HG03103 (cell line): ENCODE measurements around the gene ECT2L.

Experiments used
- ATAC-seq: cut with Tn5 transposase; IDR thresholded peaks from one replicate; pipeline ENCODE4 v1.9.1; 2021; ENCODE audit warnings: low read depth; ENCODE audit not compliant: unreplicated experiment

Gene ECT2L

DNA sequence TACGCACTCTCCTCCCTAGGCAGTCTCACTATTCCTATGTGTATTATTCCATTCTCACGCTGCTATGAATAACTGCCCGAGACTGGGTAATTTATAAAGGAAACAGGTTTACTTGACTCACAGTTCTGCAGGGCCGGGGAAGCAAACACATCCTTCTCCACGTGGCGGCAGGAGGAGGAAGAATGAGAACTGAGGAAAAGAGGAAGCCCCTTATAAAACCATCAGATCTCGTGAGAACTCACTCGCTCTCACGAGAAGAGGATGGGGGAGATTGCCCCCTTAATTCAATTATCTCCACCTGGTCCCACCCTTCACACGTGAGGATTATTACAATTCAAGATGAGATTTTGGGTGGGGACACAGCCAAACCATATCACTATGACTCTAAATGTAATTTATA lies 61.9 kb downstream of the ECT2L start:
- no peak for ATAC-seq

DNA sequence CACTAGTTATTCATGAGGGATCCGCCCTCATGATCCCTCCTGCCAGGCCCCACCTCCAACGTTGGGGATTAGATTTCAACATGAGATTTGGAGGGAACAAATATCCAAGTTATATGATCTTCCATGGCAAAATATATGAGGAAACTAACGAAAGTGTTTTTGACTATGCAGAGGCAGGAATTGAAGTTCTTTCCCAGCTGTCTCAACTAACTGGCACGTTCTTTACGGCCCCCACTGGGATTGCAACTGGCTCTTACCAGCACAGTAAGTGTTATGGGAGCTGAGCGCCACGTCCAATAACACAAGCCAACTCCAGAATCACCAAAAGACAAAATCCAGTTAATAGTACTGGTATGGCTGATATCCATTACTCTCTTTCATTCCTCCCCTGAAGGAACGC lies 66.6 kb downstream of the ECT2L start:
- ATAC-seq: no peak

GRCh38 chr6:138863321-138863720 lies 67.4 kb downstream of the ECT2L start:
- ATAC-seq: no peak

DNA sequence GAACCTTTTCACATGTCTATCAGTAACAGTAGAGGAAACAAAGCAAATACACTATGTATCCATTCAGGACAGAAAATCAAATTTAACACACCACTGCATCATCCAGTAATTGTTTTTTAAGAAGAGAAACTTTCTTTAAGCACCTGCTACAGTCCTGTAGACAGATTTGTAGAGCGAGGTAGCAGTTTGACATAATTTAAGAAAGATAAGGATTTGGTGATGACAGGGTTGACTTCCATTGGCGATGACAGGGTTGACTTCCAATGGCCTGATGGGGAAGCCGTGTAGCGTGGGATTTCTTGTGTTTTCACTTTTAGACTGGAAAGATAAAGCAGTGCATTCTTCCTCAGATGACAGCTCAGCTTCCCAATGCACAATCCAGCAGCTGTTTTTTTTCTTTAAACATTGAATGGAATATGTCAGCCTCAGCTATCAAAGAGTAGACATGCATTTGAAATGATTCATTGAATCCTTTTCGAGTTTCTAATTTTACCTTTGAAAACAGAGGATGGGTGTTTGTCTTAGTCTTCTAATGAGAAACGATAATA lies 68.5 kb downstream of the ECT2L start:
- no peak for ATAC-seq

- ATAC-seq: no peak
Measured at GRCh38 chr6:138865480-138866109, 69.7 kb downstream of the ECT2L start.

- ATAC-seq: no peak
Measured at GRCh38 chr6:138868181-138868580, 72.3 kb downstream of the ECT2L start.

DNA sequence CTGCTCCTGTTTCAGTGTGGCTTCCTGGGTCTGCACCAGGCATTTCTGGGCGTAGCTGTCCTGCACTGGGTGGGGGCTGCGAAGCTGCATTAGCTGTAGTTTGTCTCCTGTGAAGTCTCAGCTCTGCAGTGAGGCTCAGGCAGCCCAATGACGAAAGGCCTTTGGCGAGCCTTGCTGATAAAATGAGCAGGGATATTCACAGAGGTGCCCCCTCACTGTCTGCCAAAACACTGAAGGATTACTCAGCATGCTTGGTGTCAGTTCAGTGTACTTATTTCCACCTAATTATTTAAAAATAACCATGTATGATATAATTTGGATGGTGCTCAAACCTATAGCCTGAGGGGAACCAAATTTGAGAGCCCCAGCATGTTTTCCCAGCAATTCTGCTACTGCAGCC lies 73.5 kb downstream of the ECT2L start:
- ATAC-seq: no peak

- ATAC-seq: no peak
Measured at GRCh38 chr6:138873191-138873590, 77.3 kb downstream of the ECT2L start.

- peak; percentile 66 for ATAC-seq
Measured at GRCh38 chr6:138882369-138883017, 86.6 kb downstream of the ECT2L start.

- ATAC-seq: no peak
Measured at GRCh38 chr6:138885156-138885819, 89.4 kb downstream of the ECT2L start.

DNA sequence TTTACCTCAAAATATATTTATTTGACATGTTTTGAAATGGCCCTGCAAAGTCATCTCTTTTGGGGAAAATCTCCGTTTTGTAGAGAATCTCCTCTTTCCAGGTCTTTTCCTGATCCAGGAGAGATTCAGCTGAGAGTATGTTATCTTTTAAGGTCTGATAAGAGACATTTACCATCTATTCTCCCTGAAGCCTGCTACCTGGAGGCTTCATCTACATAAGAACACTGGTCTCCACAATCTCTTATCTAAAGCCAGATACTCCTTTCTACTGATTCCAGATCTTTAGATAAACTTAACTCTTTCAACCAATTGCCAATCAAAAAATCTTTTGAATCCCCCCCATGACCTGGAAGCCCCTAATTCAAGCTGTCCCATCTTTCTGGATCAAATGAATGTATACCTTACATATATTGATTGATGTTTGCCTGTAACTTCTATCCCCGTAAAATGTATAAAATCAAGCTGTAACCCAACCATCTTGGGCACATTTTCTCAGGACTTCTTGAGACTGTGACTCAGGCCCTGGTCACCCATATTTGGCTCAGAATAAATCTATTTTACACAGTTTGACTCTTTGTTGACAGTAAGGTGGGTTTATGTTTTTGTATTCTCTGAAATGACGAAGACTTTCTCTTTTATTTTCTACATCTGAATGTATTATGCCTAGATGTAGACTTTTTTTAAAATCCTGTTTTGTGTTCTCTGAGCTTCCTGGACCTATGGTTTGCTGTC lies 95.5 kb downstream of the ECT2L start:
- ATAC-seq: no peak

DNA sequence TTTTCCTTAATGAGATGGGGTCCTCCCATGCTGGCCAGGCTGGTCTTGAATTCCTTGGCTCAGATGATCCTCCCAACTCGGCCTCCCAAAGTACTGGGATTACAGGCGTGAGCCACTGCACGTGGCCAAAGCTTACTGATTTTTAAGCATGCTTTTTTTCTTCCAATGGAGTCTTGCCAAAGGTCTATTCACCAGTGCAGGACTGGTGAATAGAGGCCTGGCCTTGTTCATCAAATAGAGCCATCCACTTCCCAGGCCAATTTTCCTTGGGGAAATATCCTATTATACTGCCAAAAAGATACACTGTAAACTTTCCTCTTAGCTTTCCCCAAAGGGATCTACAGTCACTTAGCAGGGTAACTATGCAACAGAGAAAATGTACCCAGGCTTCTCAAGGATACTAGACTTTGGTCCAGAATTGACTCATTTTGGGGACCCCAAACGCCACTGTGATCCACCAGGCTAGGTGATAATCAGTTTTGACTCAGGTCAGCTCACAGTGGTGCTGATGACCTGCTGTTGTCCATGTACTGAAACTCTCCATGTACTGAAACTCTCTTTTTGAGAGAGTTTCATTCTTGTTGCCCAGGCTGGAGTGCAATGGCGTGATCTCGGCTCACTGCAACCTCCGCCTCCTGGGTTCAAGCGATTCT lies 100.3 kb downstream of the ECT2L start:
- ATAC-seq: no peak

GRCh38 chr6:138897031-138897430 lies 101.1 kb downstream of the ECT2L start:
- ATAC-seq: no peak

DNA sequence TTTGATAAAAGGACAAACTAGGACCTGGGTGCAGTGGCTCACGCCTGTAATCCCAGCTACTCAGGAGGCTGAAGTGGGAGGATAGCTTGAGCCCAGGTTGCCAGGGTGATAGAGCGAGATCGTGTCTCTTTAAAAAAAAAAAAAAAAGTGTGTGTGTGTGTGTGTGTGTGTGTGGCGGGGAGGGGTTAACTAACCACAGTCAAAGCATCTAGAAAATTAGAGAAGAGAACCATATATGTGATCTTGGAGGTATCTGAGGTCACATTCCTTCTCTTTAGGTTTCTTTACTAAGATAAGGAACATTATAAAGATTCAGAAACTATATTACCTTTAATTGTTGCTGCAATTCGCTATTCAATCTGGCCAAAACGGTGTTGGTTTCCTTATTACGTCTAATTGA lies 111.3 kb downstream of the ECT2L start:
- no peak for ATAC-seq

- ATAC-seq: no peak
Measured at GRCh38 chr6:138909511-138909910, 113.6 kb downstream of the ECT2L start.

DNA sequence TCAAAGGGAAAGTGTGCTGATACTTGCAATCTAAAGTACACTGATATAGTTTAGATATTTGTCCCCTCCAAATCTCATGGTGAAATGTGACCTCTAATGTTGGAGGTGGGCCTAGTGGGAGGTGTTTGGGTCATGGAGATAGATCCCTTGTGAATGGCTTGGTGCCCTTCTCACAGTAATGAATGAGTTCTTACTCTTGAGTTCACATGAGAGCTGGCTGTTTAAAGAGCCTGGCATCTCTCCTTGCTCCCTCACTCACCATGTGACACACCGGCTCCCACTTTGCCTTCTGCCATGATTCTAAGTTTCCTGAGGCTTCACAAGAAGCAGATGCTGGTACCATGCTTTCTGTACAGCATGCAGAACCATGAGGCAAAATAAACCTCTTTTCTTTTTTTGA lies 114.1 kb downstream of the ECT2L start:
- ATAC-seq: no peak

- no peak for ATAC-seq
Measured at GRCh38 chr6:138912308-138912707, 116.4 kb downstream of the ECT2L start.

DNA sequence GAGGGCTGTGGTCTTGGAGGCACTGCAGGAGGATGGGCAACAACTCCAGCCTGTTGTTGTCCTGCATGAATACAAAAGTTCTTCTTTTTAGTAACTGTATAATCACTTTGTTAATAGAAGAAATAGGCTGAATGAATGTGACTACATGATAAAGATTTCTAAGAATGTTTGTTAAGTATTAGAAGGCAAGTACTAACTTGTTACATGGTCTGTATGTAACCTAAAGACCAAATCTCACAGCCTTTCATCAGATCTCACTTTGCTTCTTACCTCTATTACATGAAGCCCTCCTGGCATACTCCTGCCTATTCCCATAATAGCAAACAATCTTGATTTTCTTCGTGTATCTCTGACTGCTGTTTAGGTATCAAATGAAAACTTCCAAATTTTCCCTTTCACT lies 118.8 kb downstream of the ECT2L start:
- ATAC-seq: no peak

- no peak for ATAC-seq
Measured at GRCh38 chr6:138920906-138921305, 125.0 kb downstream of the ECT2L start.

DNA sequence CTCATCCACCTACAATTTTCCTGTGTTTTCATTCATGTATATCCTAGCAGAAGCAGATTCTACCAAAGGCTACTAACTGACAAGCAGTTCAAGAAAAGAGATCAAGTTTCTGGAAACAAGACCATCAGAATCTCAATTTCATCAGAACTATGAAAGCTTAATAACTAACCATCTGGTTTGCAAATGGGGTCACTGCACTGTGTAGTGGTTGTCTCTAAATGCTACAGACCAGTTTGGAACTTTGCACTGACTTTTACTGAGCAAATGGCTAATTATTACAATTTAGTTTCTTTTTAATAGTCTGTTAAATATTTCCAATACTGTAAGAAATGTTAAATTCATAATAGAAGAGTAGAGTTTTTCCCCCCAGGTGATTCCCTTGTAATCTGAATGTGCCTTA lies 127.7 kb downstream of the ECT2L start:
- no peak for ATAC-seq

GRCh38 chr6:138925806-138926205 lies 129.9 kb downstream of the ECT2L start:
- no peak for ATAC-seq
